Left renal pelvis (tissue), 4 donors: ENCODE data around the gene PTPRE. TPM values are rescaled to one million over a fixed set of nuclear protein-coding genes. Genes with fewer than 3 reads are reported as not detected.

Experiments used
- DNase-seq, 4 donors: peaks; one replicate each; pipeline ENCODE4 v3.0.0-alpha.2; 2013; ENCODE audit warnings: low read depth in 4 of 4, low spot score in 3 of 4
- polyA plus RNA-seq, 4 donors: library from polyadenylated mRNA; unstranded; fragments of 120-200 nt; gene quantifications; one replicate each; pipeline ENCODE4 v1.2.1, GENCODE V29; 2013; ENCODE audit not compliant: insufficient read length in 4 of 4

The PTPRE gene
- polyA plus RNA-seq, 4 donors = 4.0 to 8.0 (median 6.6) TPM

DNA sequence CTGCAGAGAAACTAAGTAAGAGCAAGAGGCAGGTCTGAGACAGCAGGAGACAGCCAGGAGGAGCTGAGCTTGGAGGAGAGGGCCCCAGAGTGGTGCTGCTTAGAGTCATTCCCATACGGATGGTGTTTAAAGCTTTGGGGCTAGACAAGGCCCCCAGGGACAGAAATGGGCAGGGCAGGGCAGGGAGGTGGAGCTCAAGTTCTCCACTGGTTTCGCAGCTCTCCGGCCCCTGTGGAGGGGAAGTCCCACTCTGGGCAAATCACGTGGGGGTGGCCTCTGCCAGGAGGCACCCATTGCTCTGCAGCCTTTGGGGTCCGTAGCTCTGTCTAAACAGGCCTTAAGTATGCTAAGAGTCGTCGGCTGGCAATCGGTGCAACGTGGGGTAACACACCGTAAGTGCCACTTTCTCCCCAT lies 1.0 kb upstream of the PTPRE start:
- DNase-seq = no peak

DNA sequence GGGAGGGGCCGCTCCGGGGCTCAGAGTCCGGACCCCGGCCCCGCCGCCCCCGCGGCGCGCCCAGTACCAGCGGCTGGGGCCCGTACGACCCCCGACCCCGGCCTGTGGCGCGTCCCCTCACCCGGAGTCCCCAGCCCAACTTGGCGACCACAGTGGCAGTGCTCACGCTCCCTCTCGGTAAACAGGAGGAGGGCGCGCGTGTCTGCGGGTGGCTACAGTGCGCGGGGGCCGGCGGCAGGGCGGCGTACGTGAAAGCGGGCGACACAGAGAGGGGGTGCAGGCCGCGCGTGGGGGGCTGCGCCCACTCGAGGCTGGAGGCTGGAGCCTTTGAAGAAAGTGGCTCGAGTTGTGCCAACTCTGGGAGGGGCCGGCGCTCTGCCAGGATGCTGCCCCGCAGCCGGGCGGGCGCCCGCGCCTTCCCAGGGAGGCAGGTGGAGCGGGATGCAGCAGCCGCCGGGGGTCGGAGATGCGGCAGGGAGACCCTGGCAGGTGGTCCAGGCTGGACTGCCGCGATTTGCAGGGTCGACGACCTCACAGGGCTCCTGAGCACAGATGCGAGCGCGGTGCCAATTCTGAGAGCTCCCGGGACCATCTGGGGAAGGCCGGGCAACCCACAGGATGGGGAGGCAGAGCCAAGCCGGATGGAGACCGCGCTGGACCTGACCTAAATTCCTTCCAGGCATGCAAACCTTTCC lies 655 bp downstream of the PTPRE start:
- no peak for DNase-seq

DNA sequence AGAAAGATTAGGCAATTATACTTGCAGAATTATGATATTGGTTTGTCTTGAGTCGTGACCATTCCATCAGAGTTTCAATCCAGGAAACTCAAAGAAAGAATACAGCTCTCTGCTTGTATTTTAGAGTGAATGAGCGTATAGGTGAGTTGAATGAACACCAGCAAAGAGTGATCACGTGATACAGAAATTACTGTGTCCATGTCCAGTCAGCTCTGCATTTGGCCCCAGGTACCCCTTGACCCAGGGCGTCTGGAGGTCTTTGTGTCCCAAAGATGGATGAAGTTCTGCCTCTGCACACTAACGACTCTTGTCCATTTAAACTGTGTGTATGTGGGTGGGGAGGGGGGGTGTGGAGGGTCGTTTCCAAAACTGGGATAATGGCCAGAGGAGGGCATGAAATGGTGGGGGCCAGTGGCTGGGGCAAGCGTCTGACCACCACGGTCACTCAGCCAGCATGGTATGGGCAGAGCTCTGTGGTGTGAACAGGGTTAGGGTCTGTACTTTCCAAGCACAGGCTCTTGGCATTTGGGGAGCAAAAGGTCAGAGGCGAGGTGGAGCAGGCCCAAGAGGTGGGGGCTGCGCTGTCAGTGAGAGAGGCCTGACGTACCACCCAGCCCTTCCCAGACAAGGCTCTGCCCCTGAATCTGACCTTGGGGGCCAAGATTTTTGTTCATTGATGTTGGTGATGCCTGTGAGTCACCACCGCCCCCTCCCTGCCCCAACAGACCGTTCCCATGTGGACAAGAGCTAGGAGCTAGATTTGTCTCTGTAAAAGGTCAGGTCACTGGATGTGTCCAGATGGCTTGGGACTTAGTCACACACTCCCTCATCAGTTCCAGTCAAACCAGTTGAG lies 1.4 kb downstream of the PTPRE start:
- DNase-seq = no peak

DNA sequence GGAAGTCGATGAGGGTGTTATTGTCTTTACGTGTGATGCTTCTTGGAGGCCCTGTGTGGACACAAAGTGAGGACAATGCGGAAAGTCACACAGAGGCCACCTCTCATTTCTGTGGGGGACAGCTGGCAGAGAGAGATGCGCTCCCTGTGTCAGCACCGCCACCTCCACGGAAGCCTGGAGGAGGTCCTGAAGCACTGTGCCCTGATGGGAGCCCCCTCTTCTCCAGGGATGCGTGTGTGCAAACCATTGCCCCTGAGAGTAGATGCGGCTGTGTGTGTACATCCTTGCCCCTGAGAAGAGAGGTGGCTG lies 2.0 kb downstream of the PTPRE start:
- no peak for DNase-seq

DNA sequence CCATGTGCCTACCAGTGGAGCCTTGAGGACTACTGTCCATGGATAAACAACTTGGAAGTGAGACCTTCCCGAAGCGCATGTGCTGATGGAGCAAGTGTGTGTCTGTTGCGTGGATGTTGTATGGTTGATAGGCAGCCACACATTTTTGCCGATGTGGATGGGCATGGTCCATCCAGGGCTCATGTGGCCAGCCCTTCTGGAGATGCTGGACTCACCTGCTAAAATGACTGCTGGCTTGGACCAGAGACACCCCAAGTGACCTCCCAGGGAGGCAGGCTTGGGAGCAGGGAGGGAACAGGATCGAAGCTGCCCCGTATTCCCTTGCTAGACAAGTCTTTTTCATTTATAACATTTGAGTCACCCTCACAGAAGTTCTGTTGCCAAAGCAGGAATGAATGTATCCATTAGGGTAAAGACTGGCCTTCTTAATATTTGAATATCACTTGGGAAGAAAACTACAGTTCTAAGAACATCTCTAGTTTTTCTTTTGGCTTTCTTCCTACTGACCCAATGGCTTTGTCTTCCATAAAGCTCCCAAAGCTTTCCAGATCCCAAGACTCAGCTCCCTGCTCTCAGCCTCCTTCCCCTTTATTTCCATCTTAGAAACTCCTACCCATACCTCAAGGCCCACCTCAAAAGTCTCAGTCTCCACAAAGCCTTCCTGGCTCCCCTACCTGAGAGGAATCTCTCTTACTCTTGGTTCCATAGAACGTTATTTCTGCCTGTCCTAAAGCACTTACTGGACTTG lies 3.0 kb downstream of the PTPRE start:
- DNase-seq = no peak

DNA sequence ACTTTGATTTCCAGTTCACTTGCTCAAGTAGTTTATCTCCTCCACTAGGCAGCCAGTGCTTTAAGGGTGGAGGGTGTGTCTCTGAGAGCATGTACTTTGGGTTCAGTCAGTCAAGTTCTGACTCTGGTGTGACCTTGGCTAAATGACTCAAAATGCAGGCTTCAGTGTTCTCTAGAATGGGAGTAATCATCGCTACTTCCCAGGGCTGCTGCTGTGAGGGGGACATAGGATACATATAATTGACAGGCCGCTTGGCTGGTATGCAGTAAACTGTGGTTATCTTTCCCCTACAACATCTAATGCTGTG lies 3.5 kb downstream of the PTPRE start:
- no peak for DNase-seq

DNA sequence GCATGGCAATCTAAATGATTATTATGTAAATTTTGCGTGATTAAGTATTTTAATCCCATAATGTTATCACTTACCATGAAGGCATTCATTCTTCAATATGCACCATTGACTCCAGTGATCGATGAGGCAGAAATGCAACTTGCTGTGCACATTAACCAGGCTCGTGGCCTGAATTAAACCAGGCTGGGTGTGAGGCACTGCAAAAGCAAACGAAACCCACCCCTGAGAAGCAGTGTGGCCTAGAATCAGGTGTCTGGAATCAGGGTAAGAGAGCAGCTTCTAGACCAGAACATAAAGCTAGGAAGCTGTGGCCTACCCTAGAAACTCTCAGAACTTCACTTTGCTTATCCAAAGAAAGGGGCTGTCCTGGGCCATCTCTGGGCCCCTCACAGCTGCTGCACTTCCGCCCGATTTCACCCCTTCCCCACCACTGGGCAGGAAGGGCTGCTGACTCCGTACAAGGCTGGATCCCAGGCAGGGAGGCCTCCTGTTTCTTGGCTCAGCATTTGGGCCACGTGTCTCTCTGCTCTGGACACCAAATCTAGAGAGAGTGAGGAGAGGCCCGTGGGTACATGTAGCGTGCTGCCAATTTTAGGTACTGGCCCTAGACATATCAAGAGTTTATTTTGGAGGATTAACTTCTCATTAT lies 4.4 kb downstream of the PTPRE start:
- DNase-seq = no peak

DNA sequence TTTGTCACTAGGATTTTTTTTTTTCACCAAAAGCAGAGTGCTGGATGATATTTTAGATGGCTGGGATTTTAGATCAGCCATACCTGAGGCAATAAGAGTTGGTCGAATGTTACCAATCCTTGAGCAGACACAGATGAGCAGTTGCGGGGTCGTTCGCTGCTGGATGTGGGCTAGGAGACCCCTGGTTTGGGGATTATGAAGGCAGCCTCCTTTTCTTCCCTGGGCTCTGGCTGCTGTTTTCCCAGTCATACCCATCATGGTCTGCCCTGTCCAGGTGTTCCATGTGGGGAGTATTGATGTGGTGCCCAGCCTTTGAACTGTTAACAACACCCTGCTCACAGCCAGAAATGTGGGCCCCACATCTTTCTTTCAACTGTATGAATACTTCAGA lies 5.0 kb downstream of the PTPRE start:
- no peak for DNase-seq

DNA sequence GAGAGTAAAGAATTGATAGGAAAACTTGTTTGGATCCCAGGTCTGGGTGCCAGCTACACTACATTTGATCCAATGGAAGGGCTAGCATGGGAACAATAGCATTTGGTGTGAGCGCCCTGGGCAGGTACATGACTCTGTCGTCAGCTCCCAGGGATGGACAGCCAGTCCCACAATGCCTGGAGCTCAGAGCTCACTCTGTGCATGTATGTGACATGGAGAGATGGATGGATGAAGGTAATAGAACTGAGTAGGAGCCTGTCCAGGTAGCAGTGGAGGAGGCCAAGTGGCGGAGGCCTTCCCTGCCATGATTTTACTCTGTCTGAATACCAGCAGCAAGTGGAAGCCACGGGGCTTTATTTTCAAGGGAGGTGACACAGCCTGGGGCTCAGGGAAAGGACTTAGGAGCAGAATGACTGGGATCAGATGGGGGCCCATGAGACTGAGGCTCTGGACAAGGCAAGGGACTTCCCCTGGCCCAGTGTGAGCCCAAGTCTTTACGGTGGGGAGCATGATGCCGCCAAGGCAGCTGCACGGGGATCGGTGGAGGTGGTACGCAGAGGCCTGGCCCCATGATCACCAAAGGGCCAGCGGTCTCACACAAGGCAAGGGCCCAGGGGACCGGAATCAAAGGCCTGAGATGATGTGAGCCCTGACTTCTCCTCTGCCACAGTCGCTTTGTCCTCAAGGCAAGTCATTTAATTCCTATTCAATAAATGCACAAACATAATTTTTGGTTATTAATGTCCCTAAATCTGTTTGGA lies 5.9 kb downstream of the PTPRE start:
- DNase-seq = no peak

DNA sequence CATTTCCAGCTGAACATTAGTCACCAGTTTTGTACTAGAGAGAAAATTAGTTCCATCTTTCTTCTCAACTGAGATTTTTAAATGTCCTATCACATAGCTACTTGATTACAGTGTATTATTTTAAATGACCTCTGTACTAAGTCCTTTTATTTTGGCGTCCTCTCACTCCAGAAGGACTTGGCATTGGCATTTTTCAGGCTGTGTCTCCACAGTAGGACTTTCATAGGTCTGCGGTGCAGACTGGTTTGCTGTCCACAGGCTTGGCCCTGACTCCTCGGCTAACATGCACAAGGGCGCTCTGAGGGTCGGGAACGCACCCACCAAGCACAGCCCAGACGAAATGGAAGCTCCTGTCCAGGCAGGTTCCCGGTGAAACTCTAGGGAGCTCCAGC lies 6.5 kb downstream of the PTPRE start:
- no peak for DNase-seq

DNA sequence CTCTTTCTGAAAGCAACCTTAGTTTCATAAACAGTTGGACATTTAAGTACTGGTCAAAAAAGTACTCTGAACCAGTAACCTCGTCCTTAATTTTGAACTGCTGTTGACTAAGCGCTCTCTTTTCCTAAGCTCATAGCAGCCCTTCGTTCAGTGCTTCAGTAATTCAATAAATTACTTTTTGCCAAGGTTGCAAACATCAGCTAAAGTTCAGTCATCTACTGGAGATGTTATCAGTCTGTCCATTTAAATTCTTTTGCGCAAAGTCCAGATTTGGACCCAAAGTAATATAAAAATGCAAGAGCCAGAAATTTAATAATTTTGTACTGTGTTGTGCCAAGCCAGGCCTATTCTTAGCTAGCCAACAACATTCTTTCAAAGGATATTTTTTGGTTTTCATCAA lies 8.4 kb downstream of the PTPRE start:
- DNase-seq = no peak

DNA sequence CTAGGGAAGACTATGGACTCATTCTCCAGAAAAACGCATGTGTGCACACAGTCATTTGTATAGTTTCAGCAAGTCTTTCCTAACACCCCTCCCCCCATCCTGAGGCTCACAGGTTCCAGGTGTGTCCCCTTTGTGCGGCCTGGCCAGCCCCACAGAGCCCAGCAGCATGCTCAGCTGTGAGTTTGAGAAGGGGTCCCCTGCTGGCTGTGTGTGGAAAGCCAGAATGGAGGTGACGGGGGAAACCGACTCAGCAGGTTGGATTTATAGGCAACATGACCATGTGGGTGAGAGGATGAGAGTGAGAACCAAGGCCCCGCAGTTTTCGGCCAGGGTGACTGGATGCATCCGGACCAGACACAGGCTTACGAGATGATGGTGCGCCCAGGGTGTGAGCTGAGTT lies 9.9 kb downstream of the PTPRE start:
- DNase-seq = no peak

DNA sequence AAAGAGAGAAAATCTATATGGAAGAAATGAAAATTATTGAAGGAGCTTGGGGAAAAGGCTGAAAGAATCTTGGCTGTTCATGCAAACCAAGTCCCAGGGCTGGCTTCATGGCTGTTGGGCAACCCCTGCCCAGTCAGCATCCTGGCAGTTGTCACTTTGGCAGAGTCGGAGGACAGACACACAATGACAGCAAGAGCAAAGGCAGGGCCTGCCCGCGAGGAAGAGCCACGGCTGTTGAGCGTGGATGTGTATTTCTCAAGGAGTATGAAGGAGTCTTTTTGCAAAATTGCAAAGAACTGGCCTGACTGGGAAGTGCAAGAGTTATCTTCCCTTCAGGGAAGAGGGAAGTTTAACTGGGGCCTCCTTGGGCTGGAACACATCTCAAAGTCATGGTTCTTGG lies 11.7 kb downstream of the PTPRE start:
- DNase-seq = no peak

DNA sequence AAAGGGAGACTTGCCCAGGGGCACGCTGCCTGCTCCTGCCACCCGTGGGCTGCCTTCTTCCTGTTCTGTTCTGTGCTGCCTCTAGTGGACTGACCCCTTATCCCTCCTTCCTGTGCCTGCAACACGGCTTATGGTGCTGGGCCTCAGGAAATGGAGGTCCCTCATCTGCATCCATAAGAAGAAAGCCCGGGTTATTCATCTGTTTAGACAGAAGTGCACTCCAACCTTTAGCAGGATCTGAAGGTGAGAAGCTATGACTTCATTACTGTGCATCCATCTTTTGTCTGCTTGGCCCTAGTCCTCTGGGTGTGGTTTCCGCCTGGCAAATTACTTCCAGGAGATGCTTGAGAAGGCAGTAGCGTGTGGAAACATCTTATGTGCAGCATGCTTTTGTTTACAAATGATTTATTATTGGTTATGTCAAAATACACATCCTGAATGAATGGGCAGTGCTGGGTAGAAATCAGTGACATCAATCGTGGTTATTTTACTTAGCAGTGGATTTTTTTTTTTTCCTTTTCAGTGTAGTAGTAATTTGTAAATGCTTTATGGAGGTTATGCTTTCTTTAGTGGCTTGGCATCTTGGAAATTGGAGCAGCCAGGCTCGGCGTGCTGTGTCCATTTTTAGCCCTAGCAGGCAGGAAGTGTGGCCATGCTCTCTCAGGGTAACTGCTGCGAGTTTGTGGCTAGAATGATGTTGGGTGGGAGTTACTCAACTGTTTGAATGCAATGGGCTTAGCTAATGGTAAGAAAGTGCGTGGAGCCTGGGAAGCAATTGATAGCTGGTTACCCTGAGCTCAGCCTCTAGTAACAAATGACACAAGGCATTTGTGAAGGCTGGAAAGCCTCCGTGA lies 12.7 kb downstream of the PTPRE start:
- no peak for DNase-seq

DNA sequence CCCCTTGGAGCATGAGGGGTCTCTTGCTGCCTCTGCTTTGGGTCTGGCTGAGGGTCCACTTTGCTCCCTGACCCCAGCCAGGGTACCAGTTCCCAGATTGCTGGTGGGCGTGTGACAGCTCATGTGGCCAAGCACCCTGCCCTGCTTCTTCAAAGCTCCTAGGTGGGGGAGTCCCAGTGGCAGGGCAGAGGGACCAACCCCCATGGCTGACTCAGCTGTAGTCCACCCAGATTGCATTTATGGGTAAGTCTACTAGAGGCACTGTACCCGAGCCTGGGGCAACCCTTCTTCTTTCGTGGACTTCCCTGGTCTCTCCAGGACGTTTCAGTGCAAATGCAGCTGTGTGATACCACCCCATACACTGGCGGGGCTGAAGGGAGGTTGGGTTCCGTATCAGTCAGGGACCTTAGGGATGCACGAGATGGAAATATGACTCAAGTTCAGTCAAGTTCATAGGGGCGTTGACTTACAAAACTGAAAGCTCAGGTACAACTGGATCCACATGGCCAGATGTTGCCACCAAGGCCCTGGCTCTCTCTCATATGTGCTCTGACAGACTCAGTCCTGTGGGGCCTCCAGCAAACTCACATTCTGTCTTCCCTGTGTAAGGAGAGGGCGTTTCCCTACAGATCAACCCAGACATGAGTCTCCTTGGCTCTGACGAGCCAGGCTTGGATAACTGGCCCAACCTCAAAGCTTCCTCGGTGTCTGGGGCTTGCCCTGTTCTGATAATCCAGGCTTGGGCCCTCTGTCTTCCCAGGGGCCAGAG lies 13.6 kb downstream of the PTPRE start:
- DNase-seq = no peak

DNA sequence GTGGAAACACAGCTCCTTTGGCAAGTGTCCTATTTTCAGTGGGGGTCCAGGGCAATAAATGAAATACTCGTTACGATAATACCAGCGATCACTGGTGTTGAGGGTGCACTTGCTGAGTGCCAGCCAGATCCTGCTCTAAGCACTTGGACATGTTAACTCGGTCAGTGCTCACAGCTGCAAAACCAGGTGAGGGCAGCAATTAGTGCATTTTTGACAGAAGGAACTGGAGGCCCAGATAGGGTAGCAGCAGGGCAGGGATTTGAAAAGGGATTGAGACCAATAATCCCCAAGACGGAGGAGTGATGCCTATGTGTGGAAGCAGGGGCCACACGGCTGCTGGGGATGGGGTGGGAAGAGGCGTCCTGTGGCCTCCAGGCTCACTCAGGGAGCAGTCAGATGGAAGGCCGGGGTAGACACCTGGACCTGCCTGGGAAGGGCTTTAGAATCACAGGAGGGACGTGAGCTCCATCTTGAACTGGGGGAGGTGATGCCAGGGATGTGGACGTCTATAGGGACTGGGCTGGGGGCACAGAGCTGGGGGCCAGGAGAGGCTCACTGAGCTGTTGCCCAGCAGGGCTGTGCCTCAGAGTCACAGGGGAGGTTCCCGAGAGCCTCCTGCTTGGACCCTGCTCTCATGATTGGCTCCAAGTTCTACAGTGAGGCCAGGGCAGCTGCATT lies 14.3 kb downstream of the PTPRE start:
- DNase-seq = no peak

DNA sequence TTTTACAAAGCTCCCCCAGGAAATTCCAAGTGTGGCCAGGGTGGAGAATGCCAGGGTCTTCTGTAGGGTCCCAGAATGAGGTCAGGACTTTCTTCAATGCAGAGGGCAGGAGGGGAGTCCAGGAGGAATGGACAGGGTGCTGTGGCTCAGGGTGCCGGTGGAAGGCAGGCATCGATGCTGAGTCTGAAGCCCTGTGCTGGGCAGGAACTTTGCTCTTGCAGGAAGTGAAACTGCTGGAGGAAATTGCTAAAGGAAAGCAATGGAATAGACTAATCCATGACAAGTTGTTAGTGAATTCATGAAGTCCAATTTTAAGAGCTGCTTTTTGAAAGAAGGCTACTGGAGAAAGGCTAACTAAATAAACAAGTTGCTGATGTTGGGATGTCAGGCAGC lies 14.8 kb downstream of the PTPRE start:
- no peak for DNase-seq

DNA sequence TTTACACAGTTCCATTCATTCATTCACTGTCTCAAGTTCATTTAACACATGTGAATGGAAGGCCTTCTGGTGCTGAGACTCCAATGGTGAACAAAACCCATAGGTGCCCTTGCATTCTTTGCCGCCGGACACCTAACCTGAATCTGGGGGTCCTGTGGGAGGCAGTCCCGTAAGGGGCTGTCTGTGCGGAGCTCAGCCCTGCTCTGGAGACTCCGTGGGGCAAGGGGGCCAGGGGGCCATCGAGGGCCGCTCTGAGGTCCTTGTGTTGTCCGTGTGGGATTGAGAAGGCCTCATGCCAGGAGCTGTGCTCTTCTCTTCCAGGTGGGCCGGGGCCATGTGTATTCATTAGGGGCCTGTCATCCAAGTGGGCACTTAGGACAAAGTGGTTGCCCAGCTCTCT lies 15.3 kb downstream of the PTPRE start:
- DNase-seq = no peak
